Endodermal cell (in vitro differentiated cells): ENCODE data around the gene SSTR1. TPM values are rescaled to one million over a fixed set of nuclear protein-coding genes. Genes with fewer than 3 reads are reported as not detected.

Source experiments
- DNase-seq: peaks from one replicate; pipeline ENCODE4 v3.0.0-alpha.2; 2017
- H3K27ac ChIP-seq: 2 replicates; pipeline ENCODE4 v1.5.1; 2013; ENCODE audit warnings: mild to moderate bottlenecking, low read depth, low read length, moderate library complexity
- H3K27me3 ChIP-seq: 2 replicates; pipeline ENCODE4 v1.6.1; 2013; ENCODE audit warnings: mild to moderate bottlenecking, low read length, moderate library complexity; ENCODE audit not compliant: insufficient read depth, control insufficient read depth, poor library complexity, severe bottlenecking
- H3K36me3 ChIP-seq: 2 replicates; pipeline ENCODE4 v1.7.0; 2013; ENCODE audit warnings: mild to moderate bottlenecking, low read length, moderate library complexity; ENCODE audit not compliant: control insufficient read depth, insufficient read depth
- H3K4me1 ChIP-seq: one replicate; pipeline ENCODE4 v1.7.0; 2013; ENCODE audit warnings: low read length; ENCODE audit not compliant: control insufficient read depth, insufficient read depth
- H3K4me3 ChIP-seq: 2 replicates; pipeline ENCODE4 v1.5.1; 2013; ENCODE audit warnings: mild to moderate bottlenecking, low read length, moderate library complexity
- H3K9ac ChIP-seq: 2 replicates; pipeline ENCODE4 v1.6.1; 2013; ENCODE audit warnings: mild to moderate bottlenecking, low read length, moderate library complexity; ENCODE audit not compliant: poor library complexity, severe bottlenecking; ENCODE audit errors: extremely low read depth
- H3K9me3 ChIP-seq: 2 replicates; pipeline ENCODE4 v1.6.1; 2013; ENCODE audit warnings: mild to moderate bottlenecking, low read length, moderate library complexity; ENCODE audit not compliant: control insufficient read depth
- H3K27ac Mint-ChIP-seq: 2 replicates; pipeline ENCODE4 v1.8.0; 2020; ENCODE audit warnings: mixed read lengths
- H3K27me3 Mint-ChIP-seq: 2 replicates; pipeline ENCODE4 v1.8.0; 2021; ENCODE audit warnings: mild to moderate bottlenecking, mixed read lengths; ENCODE audit not compliant: insufficient read depth
- H3K36me3 Mint-ChIP-seq: 2 replicates; pipeline ENCODE4 v1.8.0; 2020; ENCODE audit warnings: low read depth, mixed read lengths
- H3K4me1 Mint-ChIP-seq: 2 replicates; pipeline ENCODE4 v1.8.0; 2020; ENCODE audit warnings: mixed read lengths
- H3K4me3 Mint-ChIP-seq: 2 replicates; pipeline ENCODE4 v1.8.0; 2020; ENCODE audit warnings: mild to moderate bottlenecking, moderate library complexity, mixed read lengths
- H3K9me3 Mint-ChIP-seq: 2 replicates; pipeline ENCODE4 v1.8.0; 2020; ENCODE audit warnings: mild to moderate bottlenecking, mixed read lengths
- CTCF ChIP-seq: fragments of 200-600 bp; sonication (generic); conservative IDR thresholded peaks from 2 replicates; pipeline ENCODE4 v1.5.0; 2021; ENCODE audit warnings: antibody characterized with exemption, mild to moderate bottlenecking
- WGBS, 2 experiments: methylation state at CpG; one replicate each; pipeline versions ENCODE4 v1.1.5 to v1.1.7; 2013; ENCODE audit warnings: missing lambda C conversion rate in 2 of 2, mixed read lengths in 1 of 2; ENCODE audit not compliant: insufficient coverage in 1 of 2, insufficient read length in 1 of 2; 5-methylcytosine and 5-hydroxymethylcytosine counted together
- total RNA-seq, 2 donors: library from RNA; stranded (reverse); fragmentation: NEBNext Ultra II Directional in 1 of 2; extraction: Animal tissue kit (Norgen Biotek cat#: 25700) in 1 of 2; gene quantifications; 2 replicates in 1 of 2; 3 replicates in 1 of 2; pipeline ENCODE4 v1.2.1, GENCODE V29; 2021

The SSTR1 gene
- total RNA-seq, 2 donors from 2014 or later: 0.69 to 1.2 TPM

- 86 to 100% methylated on average over 2 to 5 of the region's 5 CpGs for WGBS, 2 experiments
- H3K27me3 Mint-ChIP-seq: peaks cover 33% of the 10 kb centered on the region
- Histone ChIP-seq H3K9me3 (no peaks in the 10 kb centered on the region), H3K27ac (no peak overlapping the region), H3K27me3 (no peaks in the 10 kb centered on the region), H3K4me1 (no peaks in the 10 kb centered on the region), H3K36me3 (no peaks in the 10 kb centered on the region), H3K4me3 (no peak overlapping the region), H3K9ac (no peak overlapping the region)
- H3K4me1 Mint-ChIP-seq: no peaks in the 10 kb centered on the region
- DNase-seq: no peak
- H3K9me3 Mint-ChIP-seq: no peaks in the 10 kb centered on the region
- H3K27ac Mint-ChIP-seq: no peak overlapping the region
- H3K36me3 Mint-ChIP-seq: no peaks in the 10 kb centered on the region
- H3K4me3 Mint-ChIP-seq: no peak overlapping the region
- TF ChIP-seq CTCF: no peak
Observed at GRCh38 chr14:38233218-38233617, 25.5 kb downstream of the SSTR1 start.

- Histone ChIP-seq H3K27me3 (no peaks in the 10 kb centered on the region), H3K27ac (no peak overlapping the region), H3K9me3 (no peaks in the 10 kb centered on the region), H3K4me1 (no peaks in the 10 kb centered on the region), H3K9ac (no peak overlapping the region), H3K36me3 (no peaks in the 10 kb centered on the region), H3K4me3 (no peak overlapping the region)
- Mint-ChIP-seq H3K4me1 (no peaks in the 10 kb centered on the region), H3K27me3 (peaks cover 38% of the 10 kb centered on the region), H3K4me3 (no peak overlapping the region), H3K27ac (no peak overlapping the region), H3K9me3 (no peaks in the 10 kb centered on the region), H3K36me3 (no peaks in the 10 kb centered on the region)
- 88% methylated on average over 1 of the region's 1 CpG; no CpG with 5 or more reads in 1 of the 2 experiments for WGBS, 2 experiments
- no peak for DNase-seq
- TF ChIP-seq CTCF: no peak
Observed at GRCh38 chr14:38238332-38238731, 30.6 kb downstream of the SSTR1 start.

GRCh38 chr14:38238878-38239277, 31.2 kb downstream of the SSTR1 start:
- no peaks in the 10 kb centered on the region for H3K4me1 ChIP-seq
- H3K9me3 Mint-ChIP-seq: no peaks in the 10 kb centered on the region
- no peaks in the 10 kb centered on the region for H3K9me3 ChIP-seq
- no peak overlapping the region for H3K27ac Mint-ChIP-seq
- DNase-seq: no peak
- H3K4me3 Mint-ChIP-seq: no peak overlapping the region
- no peak overlapping the region for H3K27ac ChIP-seq
- H3K4me3 ChIP-seq: no peak overlapping the region
- no peaks in the 10 kb centered on the region for H3K4me1 Mint-ChIP-seq
- TF ChIP-seq CTCF: no peak
- H3K27me3 ChIP-seq: no peaks in the 10 kb centered on the region
- H3K36me3 ChIP-seq: no peaks in the 10 kb centered on the region
- no peak overlapping the region for H3K9ac ChIP-seq
- no peaks in the 10 kb centered on the region for H3K36me3 Mint-ChIP-seq
- H3K27me3 Mint-ChIP-seq: peaks cover 35% of the 10 kb centered on the region
